RWPE2 (cell line): ENCODE data around the gene CLIC4.

Source experiments
- ATAC-seq: fragments of 200-7000 bp; cut with Tn5 transposase; 3 replicates; pipeline ENCODE4 v1.9.1; 2021; ENCODE audit warnings: low read depth
- DNase-seq: peaks from one replicate; pipeline ENCODE4 v3.0.0-alpha.2; 2020; ENCODE audit warnings: low spot score
- H3K27ac ChIP-seq: fragments of 450-650 bp; 2 replicates; pipeline ENCODE4 v1.5.1; 2017; ENCODE audit warnings: mild to moderate bottlenecking; ENCODE audit not compliant: poor library complexity, severe bottlenecking
- H3K27me3 ChIP-seq: fragments of 250-450 bp; sonication (Bioruptor Pico); 2 replicates; pipeline ENCODE4 v1.5.1; 2021; ENCODE audit warnings: mild to moderate bottlenecking, moderate library complexity; ENCODE audit not compliant: insufficient read depth, poor library complexity, severe bottlenecking
- H3K36me3 ChIP-seq: fragments of 250-450 bp; sonication (Bioruptor Pico); 2 replicates; pipeline ENCODE4 v1.5.1; 2020; ENCODE audit warnings: low read depth, mild to moderate bottlenecking, moderate library complexity
- H3K4me1 ChIP-seq: fragments of 250-450 bp; sonication (Bioruptor Pico); 2 replicates; pipeline ENCODE4 v1.5.1; 2021; ENCODE audit warnings: mild to moderate bottlenecking, moderate library complexity; ENCODE audit not compliant: insufficient read depth, poor library complexity, severe bottlenecking
- H3K4me3 ChIP-seq: fragments of 250-450 bp; sonication (Bioruptor Pico); 2 replicates; pipeline ENCODE4 v1.5.1; 2021; ENCODE audit warnings: mild to moderate bottlenecking, moderate library complexity; ENCODE audit not compliant: severe bottlenecking
- H3K9me3 ChIP-seq: fragments of 250-450 bp; sonication (Bioruptor Pico); 2 replicates; pipeline ENCODE4 v1.5.1; 2021; ENCODE audit warnings: mild to moderate bottlenecking, moderate library complexity; ENCODE audit not compliant: severe bottlenecking
- TF ChIP-seq, protein P1 (sequence below): fragments of 450-650 bp; IDR thresholded peaks from one replicate; pipeline ENCODE4 v1.5.1; 2017; ENCODE audit warnings: mild to moderate bottlenecking, moderate library complexity; ENCODE audit not compliant: poor library complexity, severe bottlenecking

Gene CLIC4

DNA sequence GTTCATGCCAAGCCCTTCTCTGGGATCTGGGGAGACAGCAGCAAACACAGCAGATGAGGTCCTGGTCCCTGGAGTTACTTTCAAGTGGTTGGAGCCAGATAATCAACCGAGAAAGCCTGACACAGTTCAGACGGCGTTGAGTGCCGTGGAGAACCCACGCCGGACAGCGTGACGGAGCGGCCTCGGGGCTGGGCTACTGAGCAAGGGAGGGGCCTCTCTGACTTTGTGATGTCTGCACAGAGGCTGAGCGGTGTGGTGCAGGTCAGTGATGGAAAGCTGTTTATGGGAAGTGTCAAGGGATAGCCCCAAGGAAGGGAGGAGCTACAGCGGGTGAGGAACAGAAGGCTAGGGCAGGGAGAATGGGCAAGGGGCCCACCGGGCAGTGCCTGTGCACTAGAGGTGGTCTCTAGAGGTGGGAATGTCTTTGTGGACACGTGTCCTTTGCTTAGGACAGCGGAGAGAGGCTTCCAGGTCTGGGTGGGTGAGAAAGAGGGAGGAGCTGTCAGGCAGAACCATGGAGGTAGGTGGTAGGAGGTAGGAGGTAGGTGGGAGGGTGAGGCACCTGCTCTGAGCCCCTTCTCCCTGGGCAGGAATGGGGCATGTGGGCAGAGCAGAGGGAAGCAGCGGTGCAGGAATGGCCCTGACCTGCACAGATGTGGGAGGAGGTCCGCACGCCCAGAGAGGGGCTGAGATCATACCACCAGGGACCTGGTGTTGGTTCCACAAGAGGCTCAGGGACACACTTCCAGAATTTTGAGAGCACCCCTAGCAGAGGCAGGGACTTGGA, 122.0 kb downstream of the CLIC4 start:
- ATAC-seq (no peak), DNase-seq (peak; percentile 22)
- TF ChIP-seq, protein P1, sequence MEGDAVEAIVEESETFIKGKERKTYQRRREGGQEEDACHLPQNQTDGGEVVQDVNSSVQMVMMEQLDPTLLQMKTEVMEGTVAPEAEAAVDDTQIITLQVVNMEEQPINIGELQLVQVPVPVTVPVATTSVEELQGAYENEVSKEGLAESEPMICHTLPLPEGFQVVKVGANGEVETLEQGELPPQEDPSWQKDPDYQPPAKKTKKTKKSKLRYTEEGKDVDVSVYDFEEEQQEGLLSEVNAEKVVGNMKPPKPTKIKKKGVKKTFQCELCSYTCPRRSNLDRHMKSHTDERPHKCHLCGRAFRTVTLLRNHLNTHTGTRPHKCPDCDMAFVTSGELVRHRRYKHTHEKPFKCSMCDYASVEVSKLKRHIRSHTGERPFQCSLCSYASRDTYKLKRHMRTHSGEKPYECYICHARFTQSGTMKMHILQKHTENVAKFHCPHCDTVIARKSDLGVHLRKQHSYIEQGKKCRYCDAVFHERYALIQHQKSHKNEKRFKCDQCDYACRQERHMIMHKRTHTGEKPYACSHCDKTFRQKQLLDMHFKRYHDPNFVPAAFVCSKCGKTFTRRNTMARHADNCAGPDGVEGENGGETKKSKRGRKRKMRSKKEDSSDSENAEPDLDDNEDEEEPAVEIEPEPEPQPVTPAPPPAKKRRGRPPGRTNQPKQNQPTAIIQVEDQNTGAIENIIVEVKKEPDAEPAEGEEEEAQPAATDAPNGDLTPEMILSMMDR: no peak
- H3K27ac ChIP-seq: no peak overlapping the region
- no peaks in the 10 kb centered on the region for H3K36me3 ChIP-seq
- H3K9me3 ChIP-seq: no peaks in the 10 kb centered on the region
- no peak overlapping the region for H3K4me3 ChIP-seq
- H3K4me1 ChIP-seq: no peaks in the 10 kb centered on the region
- no peaks in the 10 kb centered on the region for H3K27me3 ChIP-seq

DNA sequence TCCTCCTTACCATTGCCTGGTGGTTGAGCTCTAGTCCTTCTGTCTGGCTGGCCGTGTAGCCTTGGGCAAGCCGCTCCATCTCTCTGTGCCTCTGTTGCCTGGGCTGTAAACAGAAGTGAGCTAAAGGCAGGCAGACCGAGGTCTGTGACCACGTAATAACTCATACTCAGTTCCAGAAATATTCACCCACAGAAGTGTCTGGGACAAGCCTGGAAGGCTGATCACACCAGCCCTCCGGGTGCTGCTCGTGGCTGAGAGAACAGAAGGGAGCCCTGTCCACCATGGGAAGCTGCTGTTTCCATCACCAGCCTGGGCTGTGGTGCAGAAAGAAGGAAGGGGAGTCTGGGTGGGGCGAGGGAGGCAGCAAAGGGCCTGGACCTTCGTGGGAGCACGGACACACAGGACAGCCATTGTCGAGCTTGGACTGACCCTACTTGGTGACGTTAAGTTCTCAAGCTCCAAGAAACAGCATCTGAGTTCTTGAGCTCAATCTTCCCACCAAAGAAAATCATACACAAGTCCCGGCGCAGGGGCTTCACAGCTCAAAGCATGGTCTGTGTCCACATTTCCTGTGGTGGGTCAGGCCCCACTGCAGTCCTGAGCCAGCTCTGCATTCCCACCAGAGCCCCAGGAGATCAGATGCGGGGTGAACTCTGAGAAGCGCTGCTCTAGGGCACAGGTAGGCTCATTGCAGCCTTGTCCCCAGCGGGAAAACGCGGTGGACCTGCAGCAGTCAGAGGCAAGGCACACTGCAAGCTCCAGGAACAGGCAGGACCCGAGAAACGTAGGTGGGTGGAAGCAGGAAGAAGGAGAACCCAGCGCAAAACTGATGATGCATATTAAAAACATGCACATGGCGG, 123.0 kb downstream of the CLIC4 start:
- H3K9me3 ChIP-seq: no peaks in the 10 kb centered on the region
- no peaks in the 10 kb centered on the region for H3K27me3 ChIP-seq
- no peaks in the 10 kb centered on the region for H3K4me1 ChIP-seq
- no peak overlapping the region for H3K27ac ChIP-seq
- H3K36me3 ChIP-seq: no peaks in the 10 kb centered on the region
- ATAC-seq (no peak), DNase-seq (peak; percentile 34)
- TF ChIP-seq, protein P1: no peak
- H3K4me3 ChIP-seq: no peak overlapping the region

DNA sequence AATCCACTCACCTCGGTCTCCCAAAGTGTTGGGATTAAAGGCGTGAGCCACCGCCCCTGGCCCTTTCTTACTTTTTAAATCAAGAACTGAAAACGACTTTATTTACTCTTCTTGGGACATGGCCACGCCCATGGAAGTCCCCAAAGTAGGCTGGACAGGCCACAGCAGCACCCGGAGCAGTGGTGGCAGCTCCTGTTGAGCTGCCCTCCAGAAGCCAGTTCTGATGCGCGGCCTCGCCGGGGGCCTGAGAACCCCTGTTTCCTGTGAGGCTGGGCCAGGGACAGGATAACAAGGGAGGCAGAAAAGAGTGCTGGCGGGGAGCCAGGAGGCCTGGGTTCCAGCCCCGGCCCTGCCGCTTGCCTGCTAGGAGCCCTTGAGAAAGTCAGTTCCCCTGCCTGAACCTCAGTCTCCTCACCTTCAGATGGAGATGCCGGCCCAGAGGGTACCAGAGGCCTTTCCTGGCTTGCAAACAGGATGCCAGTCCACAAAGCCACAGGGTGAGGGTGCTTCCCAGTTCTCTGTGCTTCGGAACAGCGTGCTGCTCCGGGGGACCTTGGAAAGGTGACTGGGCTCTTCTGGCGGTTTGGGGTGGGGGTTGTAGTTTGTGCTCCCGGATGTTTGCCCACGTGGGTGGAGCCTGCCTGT, 125.4 kb downstream of the CLIC4 start:
- ATAC-seq (no peak), DNase-seq (peak; percentile 45)
- TF ChIP-seq, protein P1: no peak

DNA sequence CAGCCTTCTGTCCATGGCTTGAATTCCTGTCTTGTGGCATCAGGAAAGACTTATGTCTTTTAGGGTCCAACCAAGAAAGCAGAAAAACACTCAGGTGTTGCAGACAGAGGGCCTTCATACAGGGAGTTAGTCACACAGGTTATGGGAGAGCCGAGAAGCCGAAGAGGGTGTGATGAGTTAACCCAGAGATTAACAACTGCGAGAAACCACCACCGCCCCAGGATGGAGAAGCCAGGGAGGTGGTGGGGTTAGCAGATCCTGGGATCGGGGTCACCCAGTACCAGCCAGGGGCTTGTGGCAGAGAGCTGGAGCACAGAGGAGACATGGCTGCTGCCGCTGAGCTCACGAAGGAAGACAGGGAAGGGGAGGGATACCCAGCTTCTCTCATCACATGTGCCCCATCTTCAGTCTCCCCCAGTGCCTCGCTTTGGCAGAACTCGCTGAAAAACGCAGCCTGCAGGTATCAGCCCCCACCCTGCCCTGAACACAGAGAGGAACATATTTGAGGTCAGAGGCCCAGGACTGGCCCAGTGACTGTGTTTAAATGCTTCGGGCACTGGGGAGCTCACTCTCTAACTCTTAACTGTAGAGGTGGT, 126.2 kb downstream of the CLIC4 start:
- Histone ChIP-seq H3K4me1 (no peaks in the 10 kb centered on the region), H3K36me3 (no peaks in the 10 kb centered on the region), H3K27me3 (no peaks in the 10 kb centered on the region), H3K27ac (no peak overlapping the region), H3K9me3 (no peaks in the 10 kb centered on the region), H3K4me3 (no peak overlapping the region)
- no peak for ATAC-seq
- peak; percentile 23 for DNase-seq
- TF ChIP-seq, protein P1: no peak

More for the DNA sequence above, 125.4 kb downstream of the CLIC4 start:
- Histone ChIP-seq H3K4me1 (no peaks in the 10 kb centered on the region), H3K27ac (no peak overlapping the region), H3K36me3 (no peaks in the 10 kb centered on the region), H3K9me3 (no peaks in the 10 kb centered on the region), H3K4me3 (no peak overlapping the region), H3K27me3 (no peaks in the 10 kb centered on the region)
